ENCODE results near the gene MANF.
"Not testable (repeated sequence)": the region's sequence is repeated elsewhere in the genome, so short reads cannot be mapped to it uniquely, and the experiment has no call there.

The MANF gene

GRCh38 chr3:51373658-51374421 lies 11.3 kb upstream of the MANF start:
- DNase-seq, result no peak

DNA sequence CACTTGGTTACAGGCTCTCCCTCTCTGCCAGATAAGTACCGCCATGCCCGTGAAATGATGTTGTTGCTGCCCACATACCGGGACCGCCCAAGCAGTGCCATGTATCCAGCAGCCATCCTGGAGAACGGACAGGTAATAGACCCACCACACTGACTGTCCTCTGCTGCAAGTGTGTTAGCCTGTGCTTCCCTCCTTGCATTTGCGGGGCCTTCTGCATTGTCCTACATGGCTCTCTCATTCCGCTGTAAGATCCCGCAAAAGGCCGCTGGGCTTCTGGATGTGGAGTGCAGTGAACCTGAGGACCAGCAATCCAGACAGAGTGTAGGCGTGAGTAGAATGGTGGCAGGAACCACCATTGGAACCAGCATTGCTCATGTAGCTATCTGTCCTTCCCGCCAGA lies 10.6 kb upstream of the MANF start:
- DNase-seq, result no peak

DNA sequence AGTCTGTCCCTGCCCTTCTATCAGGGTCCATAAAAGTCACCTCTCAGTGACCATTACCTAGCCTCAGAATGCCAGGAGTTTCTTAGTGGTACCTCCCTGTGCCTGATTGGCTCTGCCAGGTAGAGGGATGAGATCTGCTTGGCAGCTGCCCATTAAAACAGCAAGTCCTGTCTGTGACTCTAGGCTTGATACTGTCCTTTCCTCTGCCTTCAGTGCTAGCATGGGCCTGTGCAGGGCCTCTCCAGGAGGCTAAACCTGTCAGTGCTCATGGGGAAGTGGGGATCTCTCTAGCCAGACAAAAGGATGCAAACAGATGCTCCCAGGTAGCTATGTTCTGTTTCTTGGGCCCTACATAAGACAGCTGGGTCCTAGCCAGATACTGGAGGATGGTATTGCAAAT lies 10.0 kb upstream of the MANF start:
- DNase-seq, result no peak

DNA sequence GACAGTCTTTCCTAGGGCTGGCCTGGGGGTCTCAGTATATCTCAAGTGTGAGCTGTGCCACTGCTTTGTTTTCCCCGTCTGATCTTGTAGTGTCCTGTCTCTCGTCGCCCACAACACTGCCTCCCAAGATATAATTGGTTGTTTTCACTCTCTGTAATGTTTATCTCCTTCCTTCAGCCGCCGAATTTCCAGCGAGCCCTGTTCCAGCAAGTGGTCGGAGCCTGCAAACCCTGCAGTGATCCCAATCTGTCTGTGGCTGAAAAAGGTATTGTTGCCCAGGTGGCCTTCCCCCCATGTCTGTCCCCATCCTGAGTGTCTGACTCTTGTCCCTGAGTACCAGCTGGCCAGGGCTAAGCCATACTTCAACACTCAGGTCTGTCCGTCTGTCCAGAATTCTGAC lies 9.5 kb upstream of the MANF start:
- no peak for DNase-seq

DNA sequence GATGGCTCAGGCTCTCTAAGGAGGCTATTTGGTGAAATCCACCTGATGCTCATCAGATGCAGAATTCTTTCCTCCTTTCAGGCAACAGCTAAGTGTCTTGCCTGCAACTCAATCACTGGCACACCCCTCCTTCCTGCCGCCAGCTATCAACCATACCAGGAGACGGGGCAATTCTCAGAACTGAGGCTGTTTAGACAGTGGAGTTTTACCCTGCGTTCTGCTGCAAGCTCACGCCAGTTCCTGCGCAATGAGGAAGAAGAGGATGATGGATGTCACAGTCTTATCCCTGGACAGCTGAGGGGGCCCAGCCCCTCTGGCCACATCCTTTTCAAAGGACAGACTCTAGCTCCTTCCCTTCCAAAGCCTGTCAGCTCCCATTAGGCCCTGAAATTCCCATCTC lies 7.0 kb upstream of the MANF start:
- no peak for DNase-seq

- DNase-seq, result no peak
These were observed 6.4 kb upstream of the MANF start for GRCh38 chr3:51378726-51379125.

- no peak for DNase-seq
These were observed 5.8 kb upstream of the MANF start for GRCh38 chr3:51379301-51379700.

GRCh38 chr3:51379746-51380455 lies 5.2 kb upstream of the MANF start:
- DNase-seq, result no peak

DNA sequence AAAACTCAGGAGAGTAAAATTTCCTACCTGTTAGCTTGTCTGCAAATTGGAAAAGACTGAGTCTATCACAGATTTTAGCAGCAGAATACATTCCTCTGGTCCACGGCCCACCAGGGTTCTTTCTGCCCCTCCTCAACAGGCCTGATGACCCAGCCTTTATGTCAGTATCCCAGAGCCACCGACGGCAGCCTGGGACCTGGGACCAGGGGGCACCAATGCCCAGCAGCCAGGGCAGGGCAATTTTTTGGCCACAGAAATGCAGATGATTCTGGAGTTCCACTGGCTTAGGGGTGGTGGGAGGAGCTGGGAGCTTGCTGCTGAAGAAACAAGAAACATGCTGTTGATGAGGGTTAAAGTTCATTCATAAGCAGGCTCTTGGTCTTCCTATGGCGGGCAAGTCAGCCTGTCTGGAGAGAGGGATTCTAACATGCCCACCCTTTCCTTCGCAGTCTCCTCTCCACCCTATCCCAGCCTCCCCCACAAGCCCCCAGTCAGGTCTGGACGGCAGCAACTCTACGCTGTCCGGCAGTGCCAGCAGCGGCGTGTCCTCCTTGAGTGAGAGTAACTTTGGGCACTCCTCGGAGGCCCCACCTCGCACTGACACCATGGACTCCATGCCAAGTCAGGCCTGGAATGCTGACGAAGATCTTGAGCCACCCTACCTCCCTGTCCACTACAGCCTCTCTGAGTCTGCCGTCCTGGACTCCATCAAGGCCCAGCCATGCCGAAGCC lies 4.3 kb upstream of the MANF start:
- DNase-seq, result no peak

DNA sequence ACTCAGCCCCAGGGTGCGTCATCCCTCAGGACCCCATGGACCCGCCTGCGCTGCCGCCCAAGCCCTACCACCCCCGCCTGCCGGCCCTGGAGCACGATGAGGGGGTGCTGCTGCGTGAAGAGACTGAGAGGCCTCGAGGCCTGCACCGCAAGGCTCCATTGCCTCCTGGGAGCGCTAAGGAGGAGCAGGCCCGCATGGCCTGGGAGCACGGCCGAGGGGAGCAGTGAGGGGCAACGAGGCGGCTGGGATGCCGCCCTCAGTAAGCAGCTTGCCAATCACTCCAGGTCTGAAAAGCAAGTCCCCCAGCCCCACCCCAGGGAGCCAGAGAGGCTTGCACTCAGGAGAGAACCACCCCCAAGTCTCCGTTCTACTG lies 3.8 kb upstream of the MANF start:
- no peak for DNase-seq

- DNase-seq, result no peak
These were observed 2.9 kb upstream of the MANF start for GRCh38 chr3:51382076-51382745.

GRCh38 chr3:51382947-51383578 lies 2.0 kb upstream of the MANF start:
- no peak for DNase-seq

DNA sequence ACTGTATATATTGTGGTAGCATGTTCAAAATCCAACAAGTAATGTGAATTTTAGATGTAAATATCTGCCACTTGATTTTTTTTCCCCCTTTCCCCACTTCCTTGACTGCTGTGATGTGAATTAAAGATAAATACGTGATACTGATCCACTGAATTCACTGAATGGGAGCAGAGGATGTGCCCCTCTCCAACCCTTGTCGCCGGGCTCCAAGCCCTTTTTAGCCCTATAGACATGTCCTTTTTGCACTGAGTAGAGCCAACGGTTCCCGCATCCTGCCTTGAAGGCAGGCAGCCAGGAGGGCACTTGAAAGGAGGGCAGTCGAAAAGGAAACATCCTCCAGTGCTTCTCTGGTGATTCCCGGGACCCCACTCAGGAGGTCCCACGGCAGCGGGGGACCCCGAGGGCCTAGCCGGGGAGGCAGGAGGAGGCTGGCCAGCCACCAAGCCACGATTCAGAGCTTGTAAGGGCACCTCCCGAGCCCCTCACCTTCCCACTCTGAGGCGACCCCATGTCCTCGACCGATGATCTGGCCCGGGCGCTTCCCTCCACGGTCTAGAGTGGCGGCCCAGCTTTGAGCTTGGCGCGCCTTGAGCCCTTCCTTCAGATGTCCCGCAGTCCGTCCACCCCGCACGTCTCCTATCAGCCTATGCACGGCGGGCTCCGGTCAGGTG lies 901 bp upstream of the MANF start:
- no peak for DNase-seq

GRCh38 chr3:51385621-51386091 lies 565 bp downstream of the MANF start:
- no peak for DNase-seq

DNA sequence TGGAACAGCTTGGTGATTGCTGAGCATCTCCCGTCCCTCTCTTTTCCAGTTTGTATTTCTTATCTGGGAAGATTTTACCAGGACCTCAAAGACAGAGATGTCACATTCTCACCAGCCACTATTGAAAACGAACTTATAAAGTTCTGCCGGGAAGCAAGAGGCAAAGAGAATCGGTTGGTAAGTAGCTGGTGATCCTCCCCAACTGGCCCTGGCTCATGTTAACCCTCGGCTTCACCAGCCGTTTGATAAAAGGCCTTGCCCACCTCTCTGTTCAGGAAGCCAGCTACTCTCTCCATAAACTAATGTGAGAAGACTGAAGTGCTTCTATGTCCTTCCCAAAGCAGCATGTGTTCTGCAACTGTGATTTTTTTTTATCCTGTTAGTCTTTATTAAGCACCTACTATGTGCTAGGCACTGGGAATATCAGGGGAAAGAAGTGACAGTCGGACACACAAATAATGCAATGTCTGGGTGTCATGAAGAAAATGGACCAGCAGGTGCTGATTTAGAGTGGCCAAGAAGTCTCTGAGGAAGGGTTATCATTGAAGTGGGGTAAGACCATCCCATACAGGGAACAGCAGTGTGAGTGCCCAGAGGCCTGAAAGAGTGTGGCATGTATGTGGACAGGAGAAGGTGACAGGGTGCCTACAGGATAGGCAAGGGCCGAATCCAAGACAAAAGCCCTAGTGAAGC lies 1.2 kb downstream of the MANF start:
- no peak for DNase-seq

DNA sequence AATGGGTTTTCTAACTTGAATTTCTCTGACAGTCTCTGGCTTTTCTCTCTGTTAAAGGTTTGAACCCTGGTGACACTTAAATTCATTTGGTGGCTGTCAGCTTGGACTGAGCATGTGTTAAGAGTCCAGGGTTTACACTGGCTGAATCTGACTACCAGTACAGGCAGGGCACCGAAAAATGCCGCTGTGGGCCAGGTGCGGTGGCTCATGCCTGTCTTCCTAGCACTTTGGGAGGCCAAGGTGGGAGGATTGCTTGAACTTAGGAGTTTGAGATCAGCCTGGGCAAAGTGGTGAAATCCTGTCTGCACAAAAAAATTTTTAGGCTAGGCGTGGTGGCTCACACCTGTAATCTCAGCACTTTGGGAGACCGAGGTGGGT lies 1.8 kb downstream of the MANF start:
- DNase-seq, result no peak

GRCh38 chr3:51387281-51387680 lies 2.2 kb downstream of the MANF start:
- DNase-seq, result not testable (repeated sequence)

- no peak for DNase-seq
These were observed 3.4 kb downstream of the MANF start for GRCh38 chr3:51388286-51389029.

DNA sequence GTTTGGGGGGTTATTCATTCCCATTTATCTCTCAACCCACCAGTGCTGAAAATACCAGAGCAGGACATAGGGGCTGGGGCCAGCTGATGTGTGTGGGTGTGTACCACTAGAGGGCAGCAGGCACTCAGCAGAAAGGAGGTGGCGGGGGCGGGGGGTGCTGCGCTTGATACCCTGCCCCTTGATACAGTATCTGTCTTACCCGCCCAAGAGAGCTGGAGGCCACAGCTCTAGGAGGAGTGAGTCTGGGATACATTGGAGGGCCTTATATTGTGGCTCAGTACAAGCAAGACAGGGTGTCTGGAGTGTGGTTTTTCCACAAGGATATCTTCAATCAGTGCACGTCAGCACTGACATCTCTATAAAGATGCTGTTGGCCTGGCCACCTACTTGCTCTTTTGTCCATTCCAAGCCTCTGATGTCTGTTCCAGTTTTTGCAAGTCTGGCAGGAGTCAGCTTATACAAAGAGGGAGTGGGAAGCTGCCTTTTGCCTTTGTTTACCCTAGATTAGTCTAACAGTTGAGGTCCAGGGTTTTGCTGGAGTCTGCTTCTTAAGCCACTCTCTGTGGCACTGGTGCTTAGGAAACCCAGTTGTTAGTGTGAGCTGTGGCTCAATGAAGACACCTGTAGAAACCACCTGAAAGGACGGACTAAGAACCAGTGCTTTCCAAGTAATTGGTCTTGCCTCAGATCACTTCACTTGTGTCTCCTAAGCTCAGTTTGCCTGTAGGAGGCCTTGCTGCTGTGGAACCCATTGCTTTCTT lies 4.5 kb downstream of the MANF start:
- peak; percentile 55 for DNase-seq
